ENCODE measurements around the gene PTGES3.

The PTGES3 gene

GRCh38 chr12:56719056-56719455 lies 31.0 kb upstream of the PTGES3 start:
- Histone ChIP-seq H3K27me3 (no peaks in the 10 kb centered on the region), H3K36me3 (peaks cover 85% of the 10 kb centered on the region)
- no peak for DNase-seq

GRCh38 chr12:56718636-56719035 lies 30.6 kb upstream of the PTGES3 start:
- Histone ChIP-seq H3K4me3 (ENCODE audit: low read depth, low read length) (no peak overlapping the region), H3K4me1 (peaks cover 5% of the 10 kb centered on the region), H3K36me3 (peaks cover 85% of the 10 kb centered on the region), H3K9me3 (no peaks in the 10 kb centered on the region), H3K27me3 (no peaks in the 10 kb centered on the region)
- TF ChIP-seq, protein P1, sequence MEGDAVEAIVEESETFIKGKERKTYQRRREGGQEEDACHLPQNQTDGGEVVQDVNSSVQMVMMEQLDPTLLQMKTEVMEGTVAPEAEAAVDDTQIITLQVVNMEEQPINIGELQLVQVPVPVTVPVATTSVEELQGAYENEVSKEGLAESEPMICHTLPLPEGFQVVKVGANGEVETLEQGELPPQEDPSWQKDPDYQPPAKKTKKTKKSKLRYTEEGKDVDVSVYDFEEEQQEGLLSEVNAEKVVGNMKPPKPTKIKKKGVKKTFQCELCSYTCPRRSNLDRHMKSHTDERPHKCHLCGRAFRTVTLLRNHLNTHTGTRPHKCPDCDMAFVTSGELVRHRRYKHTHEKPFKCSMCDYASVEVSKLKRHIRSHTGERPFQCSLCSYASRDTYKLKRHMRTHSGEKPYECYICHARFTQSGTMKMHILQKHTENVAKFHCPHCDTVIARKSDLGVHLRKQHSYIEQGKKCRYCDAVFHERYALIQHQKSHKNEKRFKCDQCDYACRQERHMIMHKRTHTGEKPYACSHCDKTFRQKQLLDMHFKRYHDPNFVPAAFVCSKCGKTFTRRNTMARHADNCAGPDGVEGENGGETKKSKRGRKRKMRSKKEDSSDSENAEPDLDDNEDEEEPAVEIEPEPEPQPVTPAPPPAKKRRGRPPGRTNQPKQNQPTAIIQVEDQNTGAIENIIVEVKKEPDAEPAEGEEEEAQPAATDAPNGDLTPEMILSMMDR (IDR thresholded peaks at IDR 0.05; ENCODE audit: low read depth, low read length) = no peak
- DNase-seq = no peak

More at GRCh38 chr12:56719056-56719455, 31.0 kb upstream of the PTGES3 start:
- Histone ChIP-seq H3K4me1 (peaks cover 5% of the 10 kb centered on the region), H3K9me3 (no peaks in the 10 kb centered on the region), H3K4me3 (ENCODE audit: low read depth, low read length) (no peak overlapping the region)
- TF ChIP-seq, protein P1 (IDR thresholded peaks at IDR 0.05; ENCODE audit: low read depth, low read length) = no peak

- Histone ChIP-seq H3K27me3 (no peaks in the 10 kb centered on the region), H3K4me3 (ENCODE audit: low read depth, low read length) (no peak overlapping the region), H3K9me3 (no peaks in the 10 kb centered on the region), H3K36me3 (peaks cover 85% of the 10 kb centered on the region), H3K4me1 (peaks cover 5% of the 10 kb centered on the region)
- TF ChIP-seq, protein P1 (IDR thresholded peaks at IDR 0.05; ENCODE audit: low read depth, low read length) = no peak
- DNase-seq = no peak
These were observed 30.1 kb upstream of the PTGES3 start for GRCh38 chr12:56718149-56718548.

DNA sequence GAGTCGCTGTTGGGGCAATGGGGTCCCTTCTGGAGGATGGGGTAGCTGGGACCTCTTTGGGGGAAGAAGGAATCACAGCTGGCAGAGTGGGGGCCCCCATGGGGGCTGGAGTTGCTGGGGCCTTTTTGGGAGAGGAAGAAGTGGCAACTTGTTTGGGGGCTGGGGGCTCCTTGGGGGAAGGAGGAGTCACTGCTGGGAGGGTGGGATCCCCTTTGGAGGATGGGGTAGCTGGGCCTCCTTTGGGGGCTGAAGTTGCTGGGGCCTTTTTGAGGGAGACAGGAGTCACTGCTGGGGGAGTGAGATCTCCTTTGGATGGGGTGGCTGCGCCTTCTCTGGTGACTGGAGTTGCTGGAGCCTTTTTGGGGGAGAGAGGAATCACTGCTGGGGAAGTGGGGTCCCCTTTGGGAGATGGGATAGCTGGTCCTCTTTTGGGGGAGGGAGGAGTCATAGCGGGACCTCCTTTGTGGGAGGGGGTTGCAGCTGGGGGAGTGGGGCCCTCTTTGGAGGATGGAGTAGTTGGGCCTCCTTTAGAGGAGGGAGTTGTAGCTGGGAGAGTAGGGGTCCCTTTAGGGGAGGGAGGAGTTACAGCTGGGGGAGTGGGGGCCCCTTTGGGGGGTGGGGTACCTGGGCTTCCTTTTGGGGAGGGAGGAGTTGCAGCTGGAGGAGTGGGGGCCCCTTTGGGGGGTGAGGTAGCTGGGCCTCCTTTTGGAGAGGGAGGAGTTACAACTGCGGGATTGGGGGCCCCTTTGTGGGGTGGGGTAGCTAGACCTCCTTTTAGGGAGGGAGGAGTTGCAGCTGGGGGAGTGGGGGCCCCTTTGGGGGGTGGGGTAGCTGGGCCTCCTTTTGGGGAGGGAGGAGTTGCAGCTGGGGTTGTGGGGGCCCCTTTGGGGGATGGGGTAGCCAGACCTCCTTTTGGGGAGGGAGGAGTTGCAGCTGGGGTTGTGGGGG lies 29.1 kb upstream of the PTGES3 start:
- TF ChIP-seq, protein P1 (IDR thresholded peaks at IDR 0.05; ENCODE audit: low read depth, low read length) = no peak
- Histone ChIP-seq H3K27me3 (no peaks in the 10 kb centered on the region), H3K4me1 (peaks cover 5% of the 10 kb centered on the region), H3K4me3 (ENCODE audit: low read depth, low read length) (no peak overlapping the region), H3K9me3 (no peaks in the 10 kb centered on the region), H3K36me3 (peaks cover 85% of the 10 kb centered on the region)
- no peak for DNase-seq

DNA sequence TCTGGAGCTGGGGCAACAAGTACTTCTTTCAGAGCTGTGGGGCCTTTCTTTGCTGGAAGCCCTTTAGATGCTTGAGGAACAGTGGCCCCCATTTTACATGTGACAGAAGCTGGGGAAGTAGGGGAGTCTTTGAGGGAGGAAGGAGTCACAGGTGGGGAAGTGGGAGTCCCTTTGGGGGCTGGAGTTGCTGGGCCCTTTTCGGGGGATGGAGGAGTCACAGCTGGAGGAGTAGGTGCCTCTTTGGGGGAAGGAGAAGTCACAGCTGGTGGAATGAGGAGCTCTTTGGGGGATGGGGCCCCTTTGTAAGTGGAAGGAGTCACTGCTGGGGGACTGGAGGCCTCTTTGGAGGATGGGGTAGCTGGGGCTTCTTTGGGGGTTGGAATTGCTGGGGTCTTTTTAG lies 28.4 kb upstream of the PTGES3 start:
- Histone ChIP-seq H3K9me3 (no peaks in the 10 kb centered on the region), H3K36me3 (peaks cover 83% of the 10 kb centered on the region), H3K4me3 (ENCODE audit: low read depth, low read length) (no peak overlapping the region), H3K4me1 (peaks cover 2% of the 10 kb centered on the region), H3K27me3 (no peaks in the 10 kb centered on the region)
- TF ChIP-seq, protein P1 (IDR thresholded peaks at IDR 0.05; ENCODE audit: low read depth, low read length) = no peak
- no peak for DNase-seq

DNA sequence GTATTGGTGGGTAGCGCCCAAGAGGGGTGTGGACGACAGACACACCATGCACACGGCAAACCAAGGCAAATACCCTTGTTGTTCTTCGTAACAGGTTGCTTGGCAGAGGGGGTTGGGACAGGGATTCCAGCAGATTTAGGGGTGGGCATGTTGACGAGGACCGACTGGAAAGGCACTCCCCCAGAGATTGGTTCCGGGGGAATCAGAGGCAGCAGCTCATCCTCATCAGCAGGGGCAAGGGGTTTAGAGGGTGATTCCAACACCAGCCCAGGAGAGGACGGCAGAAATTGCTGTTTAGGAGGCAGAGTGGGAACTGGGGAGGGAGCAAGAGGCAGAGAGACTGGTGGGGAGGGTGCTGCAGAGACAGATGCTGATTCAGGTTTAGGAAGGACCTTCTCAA lies 27.7 kb upstream of the PTGES3 start:
- Histone ChIP-seq H3K4me3 (ENCODE audit: low read depth, low read length) (no peak overlapping the region), H3K36me3 (peaks cover 83% of the 10 kb centered on the region), H3K27me3 (no peaks in the 10 kb centered on the region), H3K4me1 (no peaks in the 10 kb centered on the region), H3K9me3 (no peaks in the 10 kb centered on the region)
- DNase-seq = no peak
- TF ChIP-seq, protein P1 (IDR thresholded peaks at IDR 0.05; ENCODE audit: low read depth, low read length) = no peak

Measured in BE2C (cell line).